Thoracic aorta (tissue), 2 donors: ENCODE measurements around the gene CGB8. TPM values are rescaled to one million over a fixed set of nuclear protein-coding genes. Genes with fewer than 3 reads are reported as not detected.
A peak's percentile ranks its signal among the peaks of the same experiment; 100 is the strongest.

Experiments
- ATAC-seq: fragments of 150-250 bp; one replicate; pipeline ENCODE4 v1.8.0; 2017; ENCODE audit warnings: low read depth; ENCODE audit not compliant: insufficient number of reproducible peaks, low FRiP score
- DNase-seq: peaks from one replicate; pipeline ENCODE4 v3.0.0-alpha.2; 2020; ENCODE audit warnings: low spot score
- H3K27ac ChIP-seq, 2 donors: fragments of 200-600 bp; sonication (generic); 1 replicate in 1 of 2; 2 replicates in 1 of 2; pipeline ENCODE4 v1.5.1; 2016; ENCODE audit warnings: mild to moderate bottlenecking in 2 of 2, moderate library complexity in 2 of 2
- H3K27me3 ChIP-seq: fragments of 200-600 bp; sonication (generic); replicated peaks from 2 replicates; pipeline ENCODE4 v1.6.0; 2016; ENCODE audit warnings: mild to moderate bottlenecking; ENCODE audit not compliant: insufficient read depth
- H3K36me3 ChIP-seq: fragments of 200-600 bp; sonication (generic); one replicate; pipeline ENCODE4 v1.5.1; 2016
- H3K4me1 ChIP-seq, 2 donors: fragments of 200-600 bp; sonication (generic); 1 replicate in 1 of 2; 2 replicates in 1 of 2; pipeline versions ENCODE4 v1.5.1 to v1.6.0; 2016; ENCODE audit warnings: low read depth in 2 of 2, mild to moderate bottlenecking in 1 of 2; ENCODE audit not compliant: control insufficient read depth in 1 of 2
- H3K4me3 ChIP-seq: fragments of 200-600 bp; sonication (generic); 2 replicates; pipeline ENCODE4 v1.5.1; 2016; ENCODE audit warnings: mild to moderate bottlenecking
- H3K9me3 ChIP-seq: fragments of 200-600 bp; sonication (generic); 2 replicates; pipeline ENCODE4 v1.5.1; 2016
- CTCF ChIP-seq: fragments of 200-600 bp; sonication (generic); IDR thresholded peaks from one replicate; pipeline ENCODE4 v1.5.1; 2019; ENCODE audit warnings: antibody characterized with exemption
- total RNA-seq, 2 donors: library from RNA; depleted of rRNA; stranded (reverse); fragments of >200 nt; gene quantifications; one replicate each; pipeline versions ENCODE4 v1.1.0 to v1.2.3, GENCODE V29; 2016

The CGB8 gene
- total RNA-seq, 2 donors from 2014 or later, result not detected

DNA sequence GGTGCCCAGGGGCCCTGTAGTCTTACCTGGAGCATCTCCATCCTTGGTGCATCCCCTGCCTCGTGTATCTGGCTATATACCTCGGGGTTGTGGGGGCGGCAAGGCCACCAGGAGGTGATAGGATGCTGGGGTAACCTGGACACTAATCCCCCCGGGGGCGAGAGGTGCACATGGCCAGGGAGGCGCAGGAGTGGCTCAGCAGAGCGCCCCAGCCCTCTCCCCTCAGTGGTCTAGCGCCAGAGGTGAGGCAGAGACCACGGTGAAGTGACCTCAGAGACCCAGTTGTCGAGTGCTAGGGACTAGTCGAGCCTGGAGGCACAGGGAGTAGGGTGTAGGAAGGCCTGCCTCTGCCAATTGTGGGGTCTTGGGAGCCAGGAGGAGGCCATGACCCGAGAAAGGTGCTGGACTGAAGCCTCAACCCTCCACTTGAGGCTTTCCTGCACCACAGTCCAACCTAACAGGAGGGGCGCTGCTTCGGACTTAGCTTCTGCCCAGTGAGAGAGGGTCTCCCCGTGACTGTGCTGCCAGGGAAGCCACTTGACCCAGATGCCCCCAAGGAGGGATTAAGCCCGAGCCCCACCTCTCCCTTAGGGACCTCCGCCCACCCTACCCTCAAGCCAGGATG lies 31.8 kb downstream of the CGB8 start, which contains the start of gene LHB:
TSS of gene LHB (minus strand) at position 51 of the 625 bp plus-strand sequence. CDS start at position 41, 10 bp downstream.
- Histone ChIP-seq H3K36me3 (peaks cover 5% of the 10 kb centered on the region), H3K27ac (no peak within 1 kb of the TSS), H3K4me3 (peak within 1 kb of the TSS; percentile 73)

GRCh38 chr19:49016067-49016839 lies 32.7 kb downstream of the CGB8 start:
- peaks cover 12% of the 10 kb centered on the region for H3K36me3 ChIP-seq
- H3K27me3 ChIP-seq, result no peaks in the 10 kb centered on the region
- H3K4me1 ChIP-seq, result peaks cover 15 to 24% of the 10 kb centered on the region in 2 donors
- H3K27ac ChIP-seq, result no peak overlapping the region
- TF ChIP-seq CTCF, result no peak
- no peak for ATAC-seq
- H3K4me3 ChIP-seq, result no peak overlapping the region
- no peak for DNase-seq
- no peaks in the 10 kb centered on the region for H3K9me3 ChIP-seq

More for the DNA sequence above, 31.8 kb downstream of the CGB8 start, which contains the start of gene LHB:
- no peak for TF ChIP-seq CTCF
- ATAC-seq, result no peak
- DNase-seq, result no peak
- H3K27me3 ChIP-seq, result no peaks in the 10 kb centered on the region
- no peaks in the 10 kb centered on the region for H3K9me3 ChIP-seq
- H3K4me1 ChIP-seq, result peaks cover 15 to 24% of the 10 kb centered on the region in 2 donors

GRCh38 chr19:49014870-49015255 lies 34.0 kb downstream of the CGB8 start:
- Histone ChIP-seq H3K27ac (no peak overlapping the region), H3K4me3 (no peak overlapping the region), H3K9me3 (no peaks in the 10 kb centered on the region), H3K4me1 (peaks cover 15 to 24% of the 10 kb centered on the region in 2 donors), H3K27me3 (no peaks in the 10 kb centered on the region), H3K36me3 (peaks cover 25% of the 10 kb centered on the region)
- no peak for TF ChIP-seq CTCF
- DNase-seq, result no peak
- no peak for ATAC-seq

DNA sequence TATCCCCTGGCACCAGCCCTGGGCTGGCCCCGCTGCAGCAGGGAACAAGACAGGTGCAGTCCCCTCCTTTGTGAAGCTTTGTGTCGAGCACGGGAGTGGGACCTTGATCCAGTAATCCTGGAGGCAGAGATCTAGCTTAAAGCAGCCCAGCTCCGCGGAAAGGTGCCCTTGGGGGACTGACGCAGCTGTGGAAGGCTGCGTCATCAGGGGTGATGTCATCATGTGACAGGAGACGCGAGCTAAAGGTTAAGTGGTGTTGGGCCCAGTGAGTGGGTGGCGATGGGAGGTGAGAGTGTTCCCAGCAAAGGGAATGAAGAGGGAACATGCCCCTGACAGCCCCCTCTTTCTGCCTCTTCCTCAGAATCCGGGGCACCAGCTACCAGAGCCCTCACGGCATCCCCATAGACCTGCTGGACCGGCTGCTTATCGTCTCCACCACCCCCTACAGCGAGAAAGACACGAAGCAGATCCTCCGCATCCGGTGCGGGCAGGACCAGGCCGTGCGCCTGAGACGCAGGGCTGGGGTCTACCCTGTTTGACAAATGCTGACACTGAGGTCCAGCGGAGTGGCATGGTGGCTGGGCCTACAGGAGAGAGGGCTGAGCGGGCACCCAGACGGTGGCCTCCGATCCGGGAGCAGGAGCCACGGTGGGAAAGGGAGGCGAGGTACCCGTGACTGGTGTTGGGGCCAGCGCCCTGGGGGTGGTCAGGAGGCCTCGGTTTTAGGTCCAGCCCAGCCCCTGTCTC lies 34.6 kb downstream of the CGB8 start:
- no peak overlapping the region for H3K4me3 ChIP-seq
- no peaks in the 10 kb centered on the region for H3K27me3 ChIP-seq
- DNase-seq (no peak), ATAC-seq (no peak)
- TF ChIP-seq CTCF, result no peak
- H3K27ac ChIP-seq, result no peak overlapping the region
- H3K36me3 ChIP-seq, result peaks cover 29% of the 10 kb centered on the region
- no peaks in the 10 kb centered on the region for H3K9me3 ChIP-seq
- H3K4me1 ChIP-seq, result peaks cover 11 to 20% of the 10 kb centered on the region in 2 donors

GRCh38 chr19:49011194-49011593 lies 37.7 kb downstream of the CGB8 start:
- TF ChIP-seq CTCF, result no peak
- no peaks in the 10 kb centered on the region for H3K27me3 ChIP-seq
- no peak overlapping the region for H3K4me3 ChIP-seq
- no peak overlapping the region for H3K27ac ChIP-seq
- H3K36me3 ChIP-seq, result peaks cover 41% of the 10 kb centered on the region
- no peaks in the 10 kb centered on the region for H3K9me3 ChIP-seq
- ATAC-seq (no peak), DNase-seq (no peak)
- no peaks in the 10 kb centered on the region for H3K4me1 ChIP-seq
